Testis (tissue), 2 donors: Measurements from ENCODE around the gene RGS21.

Experiments
- CTCF ChIP-seq, 3 experiments: fragments of 450-650 bp in 2 of 3; fragments of 200-600 bp in 1 of 3; sonication (generic) in 1 of 3; IDR thresholded peaks; one replicate each; pipeline ENCODE4 v1.5.1; 2016 to 2019; ENCODE audit warnings: antibody characterized with exemption in 3 of 3, mild to moderate bottlenecking in 2 of 3, moderate library complexity in 1 of 3
- POLR2A ChIP-seq: fragments of 450-650 bp; IDR thresholded peaks from one replicate; pipeline ENCODE4 v1.6.1; 2017; ENCODE audit warnings: antibody characterized with exemption, mild to moderate bottlenecking, moderate library complexity

GRCh38 chr1:192402571-192402970 is 85.8 kb downstream of the RGS21 start:
- TF ChIP-seq CTCF (IDR thresholded peaks at IDR 0.05) = no peak
- TF ChIP-seq POLR2A = no peak
